K562 (cell line): ENCODE results near the gene MUC5B. TPM values are rescaled to one million over a fixed set of nuclear protein-coding genes. Genes with fewer than 3 reads are reported as not detected.

ENCODE experiments used
- ATAC-seq: fragments of 200-7000 bp; cut with Tn5 transposase; 3 replicates; pipeline ENCODE4 v1.9.1; 2020; ENCODE audit warnings: moderate library complexity
- BruUV-seq: library from RNA; stranded (reverse); fragments of 400-500 nt; replicated peaks from 2 replicates; lab custom pipeline; 2021; lab: Mats Ljungman, UMichigan
- CTCF ChIA-PET: fragments of 300-600 bp; formaldehyde crosslinking; extraction: SDS; loops from one replicate; lab custom pipeline; 2021; ENCODE audit warnings: low intra/inter-chr PET ratio; lab: Yijun Ruan, JAX
- POLR2A ChIA-PET: fragments of 300-600, 350-650 bp; sonication (Branson Sonifier 250); formaldehyde crosslinking; extraction: SDS; loops from one replicate; lab custom pipeline; 2021; ENCODE audit warnings: antibody characterized with exemption, inconsistent platforms; lab: Yijun Ruan, JAX
- DNase-seq, 4 experiments: peaks; one replicate each; pipeline versions ENCODE4 v3.0.0 to v3.0.0-alpha.2; 2011 to 2018; ENCODE audit warnings: low spot score in 3 of 4, mixed read lengths in 3 of 4; ENCODE audit errors: extremely low read depth in 1 of 4
- FAIRE-seq: peaks from 2 replicates; lab custom pipeline; 2011; peaks lifted over from hg19 to GRCh38; lab: Jason Lieb, UNC
- H2AFZ ChIP-seq: 2 replicates; pipeline ENCODE4 v1.6.0; 2011; ENCODE audit warnings: low read depth, low read length, control low read depth, inconsistent platforms
- H3K27ac ChIP-seq: fragments of 200-600 bp; 3 replicates; pipeline ENCODE4 v1.8.0; 2011; ENCODE audit warnings: low read depth, mild to moderate bottlenecking, control low read depth, inconsistent platforms, low read length, moderate library complexity, mixed read lengths; ENCODE audit errors: extremely low read depth
- H3K27me3 ChIP-seq, 2 experiments: fragments of 300-600 bp in 1 of 2; 2 replicates in 1 of 2; 3 replicates in 1 of 2; pipeline versions ENCODE4 v1.6.0 to v1.8.0; 2011; ENCODE audit warnings: inconsistent platforms in 2 of 2, low read length in 2 of 2, mild to moderate bottlenecking in 1 of 2, mixed read lengths in 1 of 2, moderate library complexity in 1 of 2; ENCODE audit not compliant: control insufficient read depth in 2 of 2, insufficient read depth in 2 of 2
- H3K36me3 ChIP-seq: fragments of 300-600 bp; 3 replicates; pipeline ENCODE4 v1.8.0; 2011; ENCODE audit warnings: mild to moderate bottlenecking, low read length, inconsistent platforms; ENCODE audit not compliant: control insufficient read depth, insufficient read depth
- H3K4me1 ChIP-seq, 2 experiments: fragments of 200-600 bp in 1 of 2; replicated peaks in 1 of 2; 2 replicates in 1 of 2; 3 replicates in 1 of 2; pipeline versions ENCODE4 v1.5.1 to v1.8.0; 2011; ENCODE audit warnings: inconsistent platforms in 2 of 2, low read length in 2 of 2, mild to moderate bottlenecking in 1 of 2, mixed read lengths in 1 of 2, moderate library complexity in 1 of 2; ENCODE audit not compliant: control insufficient read depth in 2 of 2, insufficient read depth in 2 of 2
- H3K4me2 ChIP-seq: 2 replicates; pipeline ENCODE4 v1.6.1; 2011; ENCODE audit warnings: low read length, control low read depth, inconsistent platforms, mixed read lengths; ENCODE audit not compliant: insufficient read depth
- H3K4me3 ChIP-seq: fragments of 200-600 bp; sonication (generic), shearing (Covaris generic); 2 replicates; pipeline ENCODE4 v1.5.1; 2016; ENCODE audit warnings: control low read depth, inconsistent platforms
- H3K79me2 ChIP-seq: fragments of 200-600 bp; 3 replicates; pipeline ENCODE4 v1.8.0; 2011; ENCODE audit warnings: low read length, inconsistent platforms; ENCODE audit not compliant: control insufficient read depth, insufficient read depth
- H3K9ac ChIP-seq, 2 experiments: 2 replicates each; pipeline versions ENCODE4 v1.6.0 to v1.6.1; 2011; ENCODE audit warnings: low read depth in 2 of 2, low read length in 2 of 2, control low read depth in 1 of 2, inconsistent platforms in 1 of 2, mild to moderate bottlenecking in 1 of 2, mixed read lengths in 1 of 2; ENCODE audit not compliant: insufficient read depth in 1 of 2
- H3K9me1 ChIP-seq: one replicate; pipeline ENCODE4 v1.6.0; 2011; ENCODE audit warnings: inconsistent platforms, mild to moderate bottlenecking, low read length, moderate library complexity; ENCODE audit not compliant: control insufficient read depth, insufficient read depth
- H3K9me3 ChIP-seq: replicated peaks from 2 replicates; pipeline ENCODE4 v1.5.1; 2011; ENCODE audit warnings: low read depth, low read length, inconsistent platforms; ENCODE audit not compliant: control insufficient read depth, insufficient read depth
- H4K20me1 ChIP-seq: replicated peaks from 2 replicates; pipeline ENCODE4 v1.6.1; 2011; ENCODE audit warnings: low read length, inconsistent platforms, mixed read lengths; ENCODE audit not compliant: control insufficient read depth, insufficient read depth
- CREB1 ChIP-seq, 2 experiments: sonication (generic) in 1 of 2; formaldehyde crosslinking in 1 of 2; IDR thresholded peaks; 2 replicates each; pipeline versions ENCODE4 v1.6.1 to v1.8.0; 2012 to 2022; ENCODE audit warnings: inconsistent platforms in 1 of 2, mild to moderate bottlenecking in 1 of 2, missing genetic modification reagents in 1 of 2, moderate library complexity in 1 of 2
- HDAC6 ChIP-seq: IDR thresholded peaks from 2 replicates; pipeline ENCODE4 v1.6.1; 2012; ENCODE audit warnings: low read depth, mild to moderate bottlenecking, control low read depth, inconsistent platforms, low read length, moderate library complexity
- HOXB6 ChIP-seq: fragments of 250-450 bp; sonication (Bioruptor Pico); IDR thresholded peaks from 2 replicates; pipeline ENCODE4 v1.5.1; 2022; ENCODE audit warnings: mild to moderate bottlenecking, borderline replicate concordance
- HSF4 ChIP-seq: fragments of 250-450 bp; sonication (Bioruptor Pico); IDR thresholded peaks from 2 replicates; pipeline ENCODE4 v2.1.2; 2022; ENCODE audit warnings: mild to moderate bottlenecking, moderate library complexity, borderline replicate concordance
- NRF1 ChIP-seq, 2 experiments: fragments of 450-650 bp; IDR thresholded peaks in 1 of 2; conservative IDR thresholded peaks in 1 of 2; 2 replicates each; pipeline ENCODE4 v1.6.1; 2014; ENCODE audit warnings: mild to moderate bottlenecking in 2 of 2
- POLR3G ChIP-seq: IDR thresholded peaks from 2 replicates; pipeline ENCODE4 v1.6.1; 2011; ENCODE audit not compliant: insufficient read length, insufficient replicate concordance; ENCODE audit errors: extremely low read depth
- WGBS: fragments of 100-300 bp; shearing (Covaris generic); methylation state at CpG from one replicate; pipeline ENCODE4 v1.1.6; 2016; ENCODE audit warnings: low coverage, mixed read lengths; ENCODE audit not compliant: insufficient coverage; ENCODE audit errors: missing lambda C conversion rate; 5-methylcytosine and 5-hydroxymethylcytosine counted together
- in situ Hi-C: fragments of 300-500 bp; cut with MboI; formaldehyde crosslinking; loops from 4 replicates; pipeline ENCODE4 v1.15.0; 2018; ENCODE audit warnings: inconsistent platforms, mixed read lengths
- intact Hi-C: fragments of 100-400 bp; cut with micrococcal nuclease; formaldehyde crosslinking; loops from 2 replicates; pipeline ENCODE4 v1.14.2; 2022
- polyA plus RNA-seq, 8 experiments: library from polyadenylated mRNA; depleted of rRNA in 4 of 8; stranded (reverse) in 5 of 8; unstranded in 3 of 8; fragments of >200 nt; fragmentation: Nextera tagmentation in 2 of 8; fragmentation: Illumina TruSeq in 1 of 8; extraction: Ambion mirVana in 2 of 8; extraction: Trizol in 1 of 8; gene quantifications; 2 replicates each; pipeline versions ENCODE4 v1.2.1 to v1.2.3, GENCODE V29; 2011 to 2014; ENCODE audit warnings: inconsistent platforms in 1 of 8, missing spikeins in 1 of 8
- total RNA-seq, 7 experiments: library from RNA; depleted of rRNA in 6 of 7; stranded (reverse); fragments of >200 nt in 6 of 7; fragmentation: Illumina TruSeq in 2 of 7; extraction: Trizol in 2 of 7; gene quantifications; 2 replicates each; pipeline versions ENCODE4 v1.2.1 to v1.2.3, GENCODE V29; 2011 to 2021; ENCODE audit warnings: low replicate concordance in 1 of 7
- TF ChIP-seq, protein P1 (sequence below): sonication (generic); formaldehyde crosslinking; IDR thresholded peaks from 2 replicates; pipeline ENCODE4 v1.8.0; 2023; ENCODE audit warnings: mild to moderate bottlenecking, missing genetic modification reagents

The MUC5B gene
- total and polyA plus RNA-seq, 9 of the 15 experiments (the other 6 are each of a cell fraction or from before 2014, with no cell fraction given) = 0.04 to 0.95 TPM; not detected in 7

DNA sequence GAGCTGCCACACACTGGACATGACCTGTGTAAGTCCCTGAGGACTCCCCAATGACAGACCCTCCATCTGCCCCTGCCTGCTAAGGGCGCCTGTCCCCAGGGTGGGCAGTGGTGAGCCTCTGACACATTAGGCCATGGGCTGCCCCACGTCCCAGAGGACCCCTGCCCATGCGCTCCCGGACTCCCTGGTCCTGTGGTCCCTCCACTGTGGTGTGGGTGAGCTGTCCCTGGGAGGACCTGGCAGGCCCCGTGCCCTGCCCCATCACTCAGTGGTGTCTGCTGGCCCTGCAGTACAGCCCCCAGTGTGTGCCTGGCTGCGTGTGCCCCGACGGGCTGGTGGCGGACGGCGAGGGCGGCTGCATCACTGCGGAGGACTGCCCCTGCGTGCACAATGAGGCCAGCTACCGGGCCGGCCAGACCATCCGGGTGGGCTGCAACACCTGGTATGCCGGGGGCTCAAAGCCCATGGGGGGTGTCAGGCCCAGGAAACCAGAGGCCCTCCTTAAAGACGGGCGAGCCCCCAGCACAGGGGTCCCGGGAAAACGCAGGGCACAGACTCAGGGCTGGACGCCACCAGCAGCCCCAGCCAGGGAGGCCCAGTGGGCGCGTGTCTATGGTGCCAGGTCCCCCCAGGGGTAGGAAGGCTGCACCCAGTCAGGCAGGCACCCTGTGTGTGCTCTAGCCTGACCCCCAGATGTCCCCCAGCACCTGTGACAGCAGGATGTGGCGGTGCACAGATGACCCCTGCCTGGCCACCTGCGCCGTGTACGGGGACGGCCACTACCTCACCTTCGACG lies 46.4 kb upstream of the MUC5B start:
- WGBS = 28% methylated on average over 24 of the region's 32 CpGs
- no peaks in the 10 kb centered on the region for H3K79me2 ChIP-seq
- intact Hi-C loops = no loop called here
- ATAC-seq = no peak
- no TSS peak for BruUV-seq
- H3K9me1 ChIP-seq = no peaks in the 10 kb centered on the region
- H3K27ac ChIP-seq = no peak overlapping the region
- no peak for DNase-seq
- no peak for FAIRE-seq
- CTCF ChIA-PET = no interaction called here
- no peaks in the 10 kb centered on the region for H4K20me1 ChIP-seq
- no peaks in the 10 kb centered on the region for H3K36me3 ChIP-seq
- in situ Hi-C loops = no loop called here
- POLR2A ChIA-PET = no interaction called here
- H3K27me3 ChIP-seq = peaks cover 0 to 11% of the 10 kb centered on the region in 2 experiments; a peak in 2 of 5 replicates
- TF ChIP-seq POLR3G = no peak
- TF ChIP-seq HSF4 = no peak
- TF ChIP-seq, protein P1, sequence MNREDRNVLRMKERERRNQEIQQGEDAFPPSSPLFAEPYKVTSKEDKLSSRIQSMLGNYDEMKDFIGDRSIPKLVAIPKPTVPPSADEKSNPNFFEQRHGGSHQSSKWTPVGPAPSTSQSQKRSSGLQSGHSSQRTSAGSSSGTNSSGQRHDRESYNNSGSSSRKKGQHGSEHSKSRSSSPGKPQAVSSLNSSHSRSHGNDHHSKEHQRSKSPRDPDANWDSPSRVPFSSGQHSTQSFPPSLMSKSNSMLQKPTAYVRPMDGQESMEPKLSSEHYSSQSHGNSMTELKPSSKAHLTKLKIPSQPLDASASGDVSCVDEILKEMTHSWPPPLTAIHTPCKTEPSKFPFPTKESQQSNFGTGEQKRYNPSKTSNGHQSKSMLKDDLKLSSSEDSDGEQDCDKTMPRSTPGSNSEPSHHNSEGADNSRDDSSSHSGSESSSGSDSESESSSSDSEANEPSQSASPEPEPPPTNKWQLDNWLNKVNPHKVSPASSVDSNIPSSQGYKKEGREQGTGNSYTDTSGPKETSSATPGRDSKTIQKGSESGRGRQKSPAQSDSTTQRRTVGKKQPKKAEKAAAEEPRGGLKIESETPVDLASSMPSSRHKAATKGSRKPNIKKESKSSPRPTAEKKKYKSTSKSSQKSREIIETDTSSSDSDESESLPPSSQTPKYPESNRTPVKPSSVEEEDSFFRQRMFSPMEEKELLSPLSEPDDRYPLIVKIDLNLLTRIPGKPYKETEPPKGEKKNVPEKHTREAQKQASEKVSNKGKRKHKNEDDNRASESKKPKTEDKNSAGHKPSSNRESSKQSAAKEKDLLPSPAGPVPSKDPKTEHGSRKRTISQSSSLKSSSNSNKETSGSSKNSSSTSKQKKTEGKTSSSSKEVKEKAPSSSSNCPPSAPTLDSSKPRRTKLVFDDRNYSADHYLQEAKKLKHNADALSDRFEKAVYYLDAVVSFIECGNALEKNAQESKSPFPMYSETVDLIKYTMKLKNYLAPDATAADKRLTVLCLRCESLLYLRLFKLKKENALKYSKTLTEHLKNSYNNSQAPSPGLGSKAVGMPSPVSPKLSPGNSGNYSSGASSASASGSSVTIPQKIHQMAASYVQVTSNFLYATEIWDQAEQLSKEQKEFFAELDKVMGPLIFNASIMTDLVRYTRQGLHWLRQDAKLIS = no peak
- TF ChIP-seq NRF1 (conservative IDR thresholded peaks at IDR 0.05 in 1 of 2, IDR thresholded peaks at IDR 0.05 in 1 of 2) = no peak
- TF ChIP-seq CREB1 (IDR thresholded peaks at IDR 0.05) = no peak
- TF ChIP-seq CREB1 (CRISPR knock-in tag; IDR thresholded peaks at IDR 0.05) = no peak
- no peak for TF ChIP-seq HDAC6
- TF ChIP-seq HOXB6 (CRISPR knock-in tag) = no peak
- TF ChIP-seq, all 486 proteins: peak for 0
- Histone ChIP-seq H3K9ac (no peak overlapping the region), H2AFZ (no peak overlapping the region), H3K4me1 (peaks cover 0 to 10% of the 10 kb centered on the region in 2 experiments; a peak in 1 of 5 replicates), H3K4me3 (no peak overlapping the region), H3K4me2 (no peak overlapping the region), H3K9me3 (peaks cover 2% of the 10 kb centered on the region; the same call in 1 of the 2 replicates)
